Panc1 (cell line): Measurements from ENCODE around the gene TOM1.

Experiments
- CTCF ChIP-seq: fragments of 450-650 bp; IDR thresholded peaks from 2 replicates; pipeline ENCODE4 v1.5.1; 2017; ENCODE audit warnings: mild to moderate bottlenecking
- POLR2AphosphoS5 ChIP-seq: IDR thresholded peaks from 2 replicates; pipeline ENCODE4 v1.6.1; 2012; ENCODE audit warnings: mild to moderate bottlenecking, low read depth, low read length, moderate library complexity
- REST ChIP-seq, 2 experiments: IDR thresholded peaks; 2 replicates each; pipeline ENCODE4 v1.6.1; 2011 to 2012; ENCODE audit warnings: low read depth in 2 of 2, control low read depth in 1 of 2, low read length in 1 of 2, mild to moderate bottlenecking in 1 of 2, moderate library complexity in 1 of 2; ENCODE audit not compliant: insufficient read depth in 1 of 2
- SIN3A ChIP-seq: IDR thresholded peaks from 2 replicates; pipeline ENCODE4 v1.6.1; 2012; ENCODE audit warnings: low read depth, mild to moderate bottlenecking, low read length, moderate library complexity, borderline replicate concordance; ENCODE audit not compliant: insufficient read depth
- TCF7L2 ChIP-seq: IDR thresholded peaks from 2 replicates; pipeline ENCODE4 v1.6.1; 2011; ENCODE audit warnings: mild to moderate bottlenecking, low read depth, low read length, inconsistent platforms

GRCh38 chr22:35317680-35318290 is 18.1 kb downstream of the TOM1 start:
- TF ChIP-seq CTCF: no peak
- no peak for TF ChIP-seq TCF7L2
- TF ChIP-seq POLR2AphosphoS5: no peak
- no peak for TF ChIP-seq SIN3A
- no peak for TF ChIP-seq REST (IDR thresholded peaks at IDR 0.05; ENCODE audit: insufficient read depth in 1 of 2, low read depth in 2 of 2, low read length in 1 of 2)
